ENCODE data around the gene NSMCE4A.
"Not testable (repeated sequence)": the region's sequence is repeated elsewhere in the genome, so short reads cannot be mapped to it uniquely, and the experiment has no call there.

NSMCE4A gene

GRCh38 chr10:121935702-121936101 is 39.3 kb downstream of the NSMCE4A start:
- no peak for DNase-seq

GRCh38 chr10:121930268-121931085 is 44.5 kb downstream of the NSMCE4A start:
- DNase-seq = not testable (repeated sequence)

- not testable (repeated sequence) for DNase-seq
These were observed 45.3 kb downstream of the NSMCE4A start for GRCh38 chr10:121929585-121930267.

- DNase-seq = no peak
These were observed 46.5 kb downstream of the NSMCE4A start for GRCh38 chr10:121928528-121928884.

DNA sequence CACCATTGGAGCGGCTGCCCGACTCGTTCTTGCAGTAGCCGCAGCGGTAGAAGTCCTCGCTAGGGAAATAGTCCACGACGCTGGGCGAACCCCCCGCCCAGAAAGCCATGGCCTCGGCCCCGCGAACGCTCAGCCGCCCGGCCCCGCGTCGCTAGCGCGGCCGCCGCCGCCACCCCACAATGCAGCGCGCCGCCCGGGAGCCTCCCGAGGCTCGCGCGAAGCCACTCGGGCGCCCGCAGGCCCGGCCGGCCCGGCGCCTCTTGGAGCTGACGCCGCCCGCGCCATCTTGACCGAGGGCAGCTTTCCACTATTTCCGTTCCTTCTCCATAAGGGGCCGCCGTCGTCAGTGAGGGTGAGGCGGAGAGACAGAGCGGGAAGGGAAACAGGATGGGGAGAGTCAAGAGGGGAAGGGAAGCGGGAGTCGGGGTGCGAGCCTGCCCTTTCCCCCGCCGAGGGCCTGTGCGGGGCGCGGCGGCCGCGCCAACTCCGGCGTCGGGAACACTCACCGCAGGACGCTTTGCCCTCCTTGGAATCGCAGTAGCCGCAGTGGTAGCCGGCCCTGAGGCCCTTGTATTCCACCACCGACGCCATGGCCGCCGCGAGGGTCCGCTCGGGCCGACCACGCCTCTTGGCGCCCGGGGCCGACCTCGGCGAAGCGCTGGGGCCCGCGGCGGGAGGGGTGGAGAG is 47.0 kb downstream of the NSMCE4A start, which contains the start of gene ATE1:
Gene ATE1, minus strand, starts transcription at position 191 of the 687 bp plus-strand sequence. Its CDS starts 82 bp downstream, at position 109.
- peak; percentile 97 for DNase-seq

GRCh38 chr10:121927318-121927840 is 47.6 kb downstream of the NSMCE4A start:
- peak; percentile 94 for DNase-seq

DNA sequence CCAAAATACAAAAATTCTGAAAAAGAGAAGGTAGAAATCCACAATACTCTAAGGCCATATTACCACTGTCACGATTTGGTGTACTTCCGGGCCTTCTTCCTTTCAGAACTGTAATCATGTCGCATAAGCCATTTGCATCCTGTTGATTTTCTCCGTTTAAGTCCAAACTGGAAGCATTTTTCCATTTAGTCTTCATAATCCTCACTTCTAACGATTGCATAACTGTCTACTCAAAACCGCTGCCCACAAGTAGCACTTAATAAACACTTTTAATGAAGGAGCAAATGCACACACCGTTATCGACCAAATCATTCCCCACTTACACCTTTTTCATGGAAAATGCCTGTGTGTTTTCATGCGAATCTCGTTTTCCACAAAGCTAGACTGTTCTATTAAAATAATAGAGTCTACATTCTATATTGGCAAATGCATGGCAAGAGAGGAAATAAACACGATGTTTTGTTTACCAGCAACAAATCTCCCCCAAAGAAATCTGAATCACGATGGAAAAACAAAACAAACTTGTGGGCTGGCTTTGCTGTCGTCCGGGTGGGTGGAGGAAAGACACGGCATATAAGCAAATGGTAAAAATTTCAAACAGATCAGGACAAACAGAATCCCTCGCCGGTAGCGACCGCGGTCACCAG is 48.2 kb downstream of the NSMCE4A start:
- no peak for DNase-seq

DNA sequence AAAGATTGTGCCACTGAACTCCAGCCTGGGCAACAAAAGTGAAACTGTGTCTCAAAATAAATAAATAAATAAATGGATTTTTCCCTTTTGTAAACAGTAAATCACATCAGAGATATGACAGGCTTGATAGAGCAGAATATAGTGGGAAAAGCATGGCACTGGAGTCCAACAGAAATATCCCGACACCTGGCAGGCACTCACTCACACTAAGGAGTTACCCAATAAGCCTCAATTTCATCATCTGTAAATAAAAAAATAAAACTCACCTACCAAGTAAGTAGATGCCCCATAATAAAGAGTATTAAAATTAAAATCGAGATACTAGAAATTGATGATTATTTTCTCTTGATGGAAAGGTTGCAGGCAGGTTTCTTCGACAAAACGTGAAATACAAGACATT is 48.9 kb downstream of the NSMCE4A start:
- no peak for DNase-seq

DNA sequence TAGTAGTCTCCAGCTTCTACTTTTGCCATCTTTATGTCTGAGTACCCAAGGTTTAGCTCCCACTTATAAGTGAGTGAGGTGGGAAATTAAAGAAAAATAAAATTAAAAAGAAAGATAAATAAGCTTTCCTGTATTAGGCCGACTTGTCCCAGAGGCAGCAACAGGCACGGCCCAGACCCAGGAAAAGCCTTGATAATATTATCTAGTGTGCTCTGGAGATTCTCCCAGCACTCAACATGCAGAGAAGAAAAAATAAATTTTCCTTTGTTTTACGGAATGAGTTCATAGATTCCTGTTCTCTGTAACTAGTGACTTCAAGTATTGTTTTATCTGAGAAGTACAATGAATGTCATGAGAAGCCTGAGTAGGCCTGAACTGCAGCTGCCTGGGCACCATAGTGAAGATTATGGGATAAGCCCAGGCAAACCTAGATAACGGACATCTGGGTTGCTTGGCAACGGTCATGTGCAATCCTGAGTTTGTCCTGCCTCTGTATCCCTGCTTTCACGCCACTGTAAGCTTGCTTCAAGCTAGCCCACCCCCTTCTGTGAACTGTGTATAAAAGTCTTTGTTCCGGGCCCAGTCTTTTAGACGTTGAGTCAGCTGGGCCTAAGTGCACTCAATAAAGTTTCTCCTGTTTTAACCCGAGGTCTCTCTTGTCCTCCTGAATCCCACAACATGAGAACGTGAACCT is 53.6 kb downstream of the NSMCE4A start:
- peak; percentile 46 for DNase-seq

DNA sequence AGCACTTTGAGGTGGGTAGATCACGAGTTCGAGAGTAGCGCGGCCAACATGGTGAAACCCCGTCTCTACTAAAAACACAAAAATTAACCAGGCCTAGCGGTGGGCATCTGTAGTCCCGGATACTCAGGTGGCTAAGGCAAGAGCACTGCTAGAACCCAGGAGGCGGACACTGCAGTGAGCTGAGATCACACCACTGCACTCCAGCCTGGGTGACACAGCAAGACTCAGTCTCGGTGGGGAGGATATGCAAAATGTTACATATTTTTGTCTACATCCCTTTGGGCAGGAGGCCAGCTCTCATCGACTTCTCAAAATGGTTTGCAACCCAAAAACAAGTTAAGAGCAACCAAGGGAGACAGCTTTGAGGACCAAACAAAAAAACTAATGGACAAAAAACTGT is 55.4 kb downstream of the NSMCE4A start:
- DNase-seq = no peak

- DNase-seq = not testable (repeated sequence)
These were observed 56.2 kb downstream of the NSMCE4A start for GRCh38 chr10:121918800-121919199.

GRCh38 chr10:121914661-121915060 is 60.4 kb downstream of the NSMCE4A start:
- DNase-seq = no peak

GRCh38 chr10:121911421-121911697 is 63.7 kb downstream of the NSMCE4A start:
- DNase-seq = no peak

DNA sequence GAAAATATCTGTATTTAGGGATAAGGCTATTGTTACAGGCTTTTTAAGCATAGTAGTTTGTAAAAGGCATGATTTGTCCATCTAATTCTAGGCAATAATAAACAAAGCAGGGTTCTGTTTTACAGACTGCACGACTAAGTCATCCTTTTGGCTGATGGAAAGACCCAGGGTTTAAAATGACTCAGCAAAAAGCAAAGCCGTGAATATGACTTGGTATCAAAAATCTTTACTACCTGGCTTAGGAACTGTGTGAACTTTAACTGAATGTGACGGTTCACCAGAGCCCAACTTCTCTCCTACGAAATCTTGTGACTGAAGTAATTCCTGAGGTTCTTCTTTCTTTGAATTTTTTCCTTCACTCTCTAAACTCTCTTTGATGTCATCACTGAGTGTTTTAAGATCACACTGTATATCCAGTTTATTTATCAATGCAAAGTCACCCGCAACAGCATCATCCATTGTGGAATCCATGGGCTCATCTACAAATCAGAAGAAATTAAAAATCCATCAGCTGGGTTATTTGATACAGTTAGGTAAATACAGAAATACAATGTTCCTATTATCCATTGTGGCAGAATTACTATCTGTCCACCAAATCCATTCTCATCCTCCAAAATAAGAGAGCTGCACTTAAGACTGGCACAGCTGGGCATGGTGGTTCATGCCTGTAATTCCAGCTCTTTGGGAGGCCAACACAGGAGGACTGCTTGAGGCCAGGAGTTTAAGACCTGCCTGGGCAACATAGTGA is 64.2 kb downstream of the NSMCE4A start:
- DNase-seq = no peak
